OCI-LY1 (cell line): ENCODE data around the gene WDPCP.

Experiments used
- H2AFZ ChIP-seq: fragments of 200-600 bp; sonication (generic), shearing (Covaris generic); 2 replicates; pipeline ENCODE4 v1.6.0; 2014; ENCODE audit warnings: antibody characterized with exemption, mild to moderate bottlenecking, low read length
- H3F3A ChIP-seq: fragments of 200-600 bp; sonication (generic), shearing (Covaris generic); 2 replicates; pipeline ENCODE4 v1.6.0; 2014; ENCODE audit warnings: mild to moderate bottlenecking, antibody characterized with exemption, low read length, moderate library complexity; ENCODE audit not compliant: insufficient read depth
- H3K27ac ChIP-seq: fragments of 200-600 bp; sonication (generic); 2 replicates; pipeline ENCODE4 v1.5.1; 2014; ENCODE audit warnings: low read length, mixed run types, mild to moderate bottlenecking, low read depth; ENCODE audit not compliant: poor library complexity, severe bottlenecking
- H3K27me3 ChIP-seq: fragments of 200-600 bp; sonication (generic); 2 replicates; pipeline ENCODE4 v1.6.0; 2014; ENCODE audit warnings: antibody characterized with exemption, mild to moderate bottlenecking, low read length, moderate library complexity; ENCODE audit not compliant: insufficient read depth
- H3K36me3 ChIP-seq: fragments of 200-600 bp; sonication (generic); 2 replicates; pipeline ENCODE4 v1.6.1; 2014; ENCODE audit warnings: mild to moderate bottlenecking, antibody characterized with exemption, low read length, moderate library complexity, mixed read lengths; ENCODE audit not compliant: insufficient read depth
- H3K4me1 ChIP-seq: fragments of 200-600 bp; sonication (generic); 2 replicates; pipeline ENCODE4 v1.5.1; 2014; ENCODE audit warnings: mild to moderate bottlenecking, low read length, moderate library complexity; ENCODE audit not compliant: insufficient read depth, severe bottlenecking
- H3K4me2 ChIP-seq: fragments of 200-600 bp; sonication (generic), shearing (Covaris generic); 2 replicates; pipeline ENCODE4 v1.6.1; 2014; ENCODE audit warnings: low read length
- H3K4me3 ChIP-seq: fragments of 200-600 bp; sonication (generic); 2 replicates; pipeline ENCODE4 v1.5.1; 2014; ENCODE audit warnings: low read length, low read depth, mild to moderate bottlenecking, mixed read lengths; ENCODE audit not compliant: poor library complexity, severe bottlenecking
- H3K79me2 ChIP-seq: fragments of 200-600 bp; shearing (Covaris generic); 2 replicates; pipeline ENCODE4 v1.6.1; 2016; ENCODE audit warnings: mixed run types, low read length, mixed read lengths; ENCODE audit not compliant: insufficient read depth
- H3K9ac ChIP-seq: fragments of 200-600 bp; sonication (generic), shearing (Covaris generic); 2 replicates; pipeline ENCODE4 v1.6.1; 2014; ENCODE audit warnings: mild to moderate bottlenecking, low read length, mixed read lengths
- H3K9me2 ChIP-seq: fragments of 200-600 bp; sonication (generic), shearing (Covaris generic); 2 replicates; pipeline ENCODE4 v1.6.1; 2014; ENCODE audit warnings: low read depth, mild to moderate bottlenecking, low read length, mixed read lengths
- H3K9me3 ChIP-seq: fragments of 200-600 bp; shearing (Covaris generic); 2 replicates; pipeline ENCODE4 v1.6.1; 2014; ENCODE audit warnings: low read length, mixed read lengths
- H4K20me1 ChIP-seq: fragments of 200-600 bp; sonication (generic), shearing (Covaris generic); 2 replicates; pipeline ENCODE4 v1.6.0; 2016; ENCODE audit warnings: mild to moderate bottlenecking, low read length; ENCODE audit not compliant: insufficient read depth
- CTCF ChIP-seq: fragments of 200-600 bp; sonication (generic), shearing (Covaris generic); IDR thresholded peaks from 2 replicates; pipeline ENCODE4 v1.5.1; 2017; ENCODE audit warnings: mild to moderate bottlenecking, antibody characterized with exemption, low read length, moderate library complexity, mixed read lengths
- EZH2 ChIP-seq: fragments of 200-600 bp; sonication (generic), shearing (Covaris generic); IDR thresholded peaks from 2 replicates; pipeline ENCODE4 v1.8.0; 2017; ENCODE audit warnings: borderline replicate concordance, mixed run types, mild to moderate bottlenecking, antibody characterized with exemption, low read length, moderate library complexity, mixed read lengths

The WDPCP gene

GRCh38 chr2:63494100-63494499 lies 94.2 kb downstream of the WDPCP start:
- Histone ChIP-seq H3K27me3 (no peaks in the 10 kb centered on the region), H4K20me1 (no peaks in the 10 kb centered on the region), H3K79me2 (no peaks in the 10 kb centered on the region)

GRCh38 chr2:63488118-63488713 lies 100.1 kb downstream of the WDPCP start:
- Histone ChIP-seq H4K20me1 (no peaks in the 10 kb centered on the region), H3K4me1 (no peaks in the 10 kb centered on the region), H3K9me2 (no peaks in the 10 kb centered on the region), H3K27ac (no peak overlapping the region), H3K9me3 (no peaks in the 10 kb centered on the region), H3K36me3 (no peaks in the 10 kb centered on the region; the same call in 1 of the 2 replicates), H3K4me2 (no peak overlapping the region), H3F3A (no peaks in the 10 kb centered on the region; the same call in 1 of the 2 replicates), H2AFZ (no peak overlapping the region), H3K9ac (no peak overlapping the region), H3K4me3 (no peak overlapping the region), H3K27me3 (no peaks in the 10 kb centered on the region), H3K79me2 (no peaks in the 10 kb centered on the region)
- peak; percentile 83 for TF ChIP-seq CTCF
- TF ChIP-seq EZH2, result no peak

More at GRCh38 chr2:63494100-63494499, 94.2 kb downstream of the WDPCP start:
- Histone ChIP-seq H3K4me1 (no peaks in the 10 kb centered on the region), H3K36me3 (no peaks in the 10 kb centered on the region), H3K4me2 (no peak overlapping the region), H3K4me3 (no peak overlapping the region), H3K9ac (no peak overlapping the region), H2AFZ (no peak overlapping the region), H3K9me3 (no peaks in the 10 kb centered on the region), H3K9me2 (no peaks in the 10 kb centered on the region), H3F3A (no peaks in the 10 kb centered on the region; the same call in 1 of the 2 replicates), H3K27ac (no peak overlapping the region)
- no peak for TF ChIP-seq EZH2
- TF ChIP-seq CTCF, result no peak

GRCh38 chr2:63486861-63487290 lies 101.4 kb downstream of the WDPCP start:
- Histone ChIP-seq H4K20me1 (no peaks in the 10 kb centered on the region), H3K4me2 (no peak overlapping the region), H3K27ac (no peak overlapping the region), H3K9ac (no peak overlapping the region), H3K4me1 (no peaks in the 10 kb centered on the region), H2AFZ (no peak overlapping the region), H3K9me2 (no peaks in the 10 kb centered on the region), H3K79me2 (no peaks in the 10 kb centered on the region), H3K9me3 (no peaks in the 10 kb centered on the region), H3K36me3 (no peaks in the 10 kb centered on the region; the same call in 1 of the 2 replicates), H3K4me3 (no peak overlapping the region), H3K27me3 (no peaks in the 10 kb centered on the region), H3F3A (no peaks in the 10 kb centered on the region; the same call in 1 of the 2 replicates)
- TF ChIP-seq EZH2, result no peak
- TF ChIP-seq CTCF, result peak; percentile 36; the same call in 1 of the 2 replicates
